ENCODE measurements around the gene ARMC2.

ARMC2 gene

DNA sequence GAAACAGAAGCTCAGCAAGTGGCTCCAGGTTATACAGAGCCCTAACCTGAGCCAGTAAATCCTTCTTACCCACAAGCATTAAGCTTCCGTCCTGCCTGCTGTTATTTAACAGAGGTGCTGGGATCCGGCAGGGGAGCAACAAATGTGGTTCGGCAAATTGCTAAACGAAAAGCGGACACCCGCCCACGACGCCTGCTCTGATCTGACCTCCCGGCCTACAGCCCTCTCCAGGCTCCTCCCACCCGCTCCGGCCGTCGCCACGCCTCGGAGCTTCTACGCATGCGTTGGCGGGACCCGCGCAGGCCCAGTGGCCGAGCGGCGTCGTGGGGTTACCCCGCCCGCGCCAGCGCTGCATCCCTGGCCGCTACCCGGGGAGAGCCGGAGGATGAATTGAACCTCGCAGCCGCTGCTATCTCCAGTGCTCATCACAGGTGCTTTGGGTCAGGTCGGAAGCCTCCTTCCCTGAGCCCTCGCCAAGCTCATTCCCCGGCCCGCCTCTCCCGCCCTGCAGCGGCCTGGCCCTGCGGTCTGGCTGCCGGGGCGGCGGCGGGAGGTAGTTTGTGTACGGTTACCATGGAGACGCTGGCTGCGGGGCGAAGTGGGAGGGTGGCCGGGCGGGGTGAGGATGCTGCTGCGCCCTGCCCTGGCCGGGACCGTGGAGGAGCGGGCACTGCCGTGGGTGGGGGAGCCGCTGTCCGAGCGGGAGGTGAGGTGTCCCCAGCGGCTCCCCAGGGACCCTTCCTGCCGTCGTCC lies at the start of gene ARMC2:
ARMC2 (plus strand) TSS at position 307 of the 753 bp plus-strand sequence. CDS start 5,846 bp downstream, outside the sequence.
- H3K27ac Mint-ChIP-seq, result peak within 1 kb of the TSS; percentile 84
- peaks cover 52% of the 10 kb centered on the region for H3K4me1 Mint-ChIP-seq (ENCODE audit: low read depth)
- peak within 1 kb of the TSS; percentile 85 for H3K4me3 Mint-ChIP-seq
- intact Hi-C loops (cut with micrococcal nuclease), result loop anchor here (1.0 kb wide), 1 partner anchor 11 kb away; no protein-coding TSS in a partner anchor
- peaks cover 8% of the 10 kb centered on the region for H3K27me3 Mint-ChIP-seq
- H3K36me3 Mint-ChIP-seq (ENCODE audit: low read depth), result peaks cover 4% of the 10 kb centered on the region
- H3K9me3 Mint-ChIP-seq, result no peaks in the 10 kb centered on the region

DNA sequence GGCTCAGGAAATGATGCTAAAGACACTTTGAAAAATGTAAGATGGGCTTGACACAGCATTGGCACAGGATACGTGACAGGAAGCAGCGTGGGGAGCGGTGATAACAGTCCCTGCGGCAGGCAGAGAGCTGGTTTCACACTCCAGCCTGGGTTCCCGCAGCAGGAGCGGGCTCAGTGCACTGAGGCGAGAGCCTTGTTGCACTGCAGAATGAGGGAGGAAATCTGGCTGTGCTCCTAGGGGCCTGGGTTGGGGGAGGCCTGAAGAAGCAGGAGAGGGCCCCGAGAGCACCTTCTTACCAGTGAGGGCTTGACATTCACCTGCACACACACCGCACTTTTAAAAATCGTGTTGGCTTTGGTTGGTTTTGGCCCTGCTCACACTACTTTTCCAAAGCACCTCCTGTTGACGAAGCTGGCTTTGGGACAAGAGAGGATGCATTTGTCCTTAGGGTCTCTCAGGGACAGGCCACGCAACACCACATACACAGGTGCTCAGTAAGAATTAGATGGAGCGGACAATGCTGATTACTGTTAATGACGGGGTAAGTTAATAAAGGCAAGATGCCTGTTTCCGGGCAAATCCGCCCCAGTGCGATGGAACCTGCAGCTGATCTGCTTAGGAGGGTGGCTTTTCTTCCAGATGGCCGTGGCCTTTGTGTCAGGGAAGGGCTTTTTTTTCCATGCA lies 49.4 kb upstream of the ARMC2 start:
- peak overlapping the region; percentile 28 for H3K4me3 Mint-ChIP-seq
- H3K9me3 Mint-ChIP-seq, result no peaks in the 10 kb centered on the region
- H3K36me3 Mint-ChIP-seq (ENCODE audit: low read depth), result no peaks in the 10 kb centered on the region
- intact Hi-C loops (cut with micrococcal nuclease), result no loop called here
- peaks cover 32% of the 10 kb centered on the region for H3K4me1 Mint-ChIP-seq (ENCODE audit: low read depth)
- no peak overlapping the region for H3K27ac Mint-ChIP-seq
- peaks cover 20% of the 10 kb centered on the region for H3K27me3 Mint-ChIP-seq

DNA sequence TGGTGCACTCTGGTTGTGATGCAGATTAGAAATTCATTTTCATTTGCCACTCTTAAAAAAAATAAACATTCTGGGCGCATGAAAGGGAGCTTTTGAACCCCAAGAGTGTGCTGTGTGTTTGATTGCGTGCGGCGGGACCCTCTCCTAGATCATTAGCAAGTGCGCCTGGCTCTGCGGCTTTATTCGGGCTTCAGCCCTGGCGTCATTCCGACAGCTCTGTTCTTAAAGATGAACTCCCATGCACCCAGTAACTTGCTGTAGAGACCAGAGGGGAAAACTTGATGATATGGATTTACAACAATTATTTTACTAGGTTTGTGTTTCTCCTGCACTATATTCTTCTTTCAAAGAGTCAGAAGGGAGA lies 48.9 kb upstream of the ARMC2 start:
- Mint-ChIP-seq H3K4me3 (no peak overlapping the region), H3K27me3 (peaks cover 20% of the 10 kb centered on the region), H3K36me3 (ENCODE audit: low read depth) (no peaks in the 10 kb centered on the region), H3K9me3 (no peaks in the 10 kb centered on the region), H3K27ac (no peak overlapping the region), H3K4me1 (ENCODE audit: low read depth) (peaks cover 32% of the 10 kb centered on the region)
- intact Hi-C loops (cut with micrococcal nuclease), result no loop called here

GRCh38 chr6:108799791-108800190 lies 48.4 kb upstream of the ARMC2 start:
- Mint-ChIP-seq H3K27ac (no peak overlapping the region), H3K27me3 (peaks cover 21% of the 10 kb centered on the region), H3K4me1 (ENCODE audit: low read depth) (peaks cover 32% of the 10 kb centered on the region), H3K4me3 (no peak overlapping the region), H3K9me3 (no peaks in the 10 kb centered on the region), H3K36me3 (ENCODE audit: low read depth) (no peaks in the 10 kb centered on the region)
- intact Hi-C loops (cut with micrococcal nuclease), result no loop called here

DNA sequence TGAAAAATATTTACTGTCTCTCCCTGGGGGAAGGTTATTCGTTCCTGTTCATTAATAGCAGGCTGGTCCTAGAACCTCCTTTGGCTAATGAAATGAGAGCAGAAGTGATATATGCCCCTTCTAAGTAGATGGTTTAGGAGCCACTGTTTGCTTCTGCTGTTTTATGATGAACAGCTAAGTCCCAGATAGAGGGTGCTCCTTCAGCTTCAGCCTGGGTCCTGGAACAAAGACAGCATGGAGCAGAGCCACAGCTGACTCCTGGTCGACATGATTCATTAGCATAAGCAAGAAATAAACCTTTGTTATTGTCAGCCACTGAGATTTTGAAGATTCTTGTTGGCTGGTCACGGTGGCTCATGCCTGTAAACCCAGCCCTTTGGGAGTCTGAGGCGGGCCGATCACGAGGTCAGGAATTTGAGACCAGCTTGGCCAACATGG lies 47.8 kb upstream of the ARMC2 start:
- Mint-ChIP-seq H3K27ac (no peak overlapping the region), H3K27me3 (peaks cover 23% of the 10 kb centered on the region), H3K4me1 (ENCODE audit: low read depth) (peaks cover 32% of the 10 kb centered on the region), H3K36me3 (ENCODE audit: low read depth) (no peaks in the 10 kb centered on the region), H3K4me3 (no peak overlapping the region), H3K9me3 (no peaks in the 10 kb centered on the region)
- intact Hi-C loops (cut with micrococcal nuclease), result no loop called here

DNA sequence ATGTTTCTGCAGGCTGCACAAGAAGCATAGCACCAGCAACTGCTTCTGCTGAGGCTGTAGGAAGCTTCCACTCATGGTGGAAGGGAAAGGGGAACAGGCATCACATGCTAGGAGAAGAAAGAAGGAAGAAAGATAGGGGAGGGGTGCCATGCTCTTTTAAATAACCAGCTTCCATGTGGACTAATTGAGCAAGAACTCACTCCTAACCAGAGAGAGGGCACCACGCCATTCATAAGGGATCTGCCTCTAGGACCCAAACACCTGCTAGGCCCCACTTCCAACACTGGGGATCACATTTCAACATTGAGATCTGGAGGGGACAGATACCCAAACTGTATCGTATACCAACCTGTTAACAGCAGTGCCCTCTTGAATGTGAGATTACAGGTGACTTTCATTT lies 46.9 kb upstream of the ARMC2 start:
- peaks cover 23% of the 10 kb centered on the region for H3K27me3 Mint-ChIP-seq
- no peaks in the 10 kb centered on the region for H3K9me3 Mint-ChIP-seq
- intact Hi-C loops (cut with micrococcal nuclease), result no loop called here
- no peaks in the 10 kb centered on the region for H3K36me3 Mint-ChIP-seq (ENCODE audit: low read depth)
- peaks cover 27% of the 10 kb centered on the region for H3K4me1 Mint-ChIP-seq (ENCODE audit: low read depth)
- no peak overlapping the region for H3K4me3 Mint-ChIP-seq
- H3K27ac Mint-ChIP-seq, result no peak overlapping the region

DNA sequence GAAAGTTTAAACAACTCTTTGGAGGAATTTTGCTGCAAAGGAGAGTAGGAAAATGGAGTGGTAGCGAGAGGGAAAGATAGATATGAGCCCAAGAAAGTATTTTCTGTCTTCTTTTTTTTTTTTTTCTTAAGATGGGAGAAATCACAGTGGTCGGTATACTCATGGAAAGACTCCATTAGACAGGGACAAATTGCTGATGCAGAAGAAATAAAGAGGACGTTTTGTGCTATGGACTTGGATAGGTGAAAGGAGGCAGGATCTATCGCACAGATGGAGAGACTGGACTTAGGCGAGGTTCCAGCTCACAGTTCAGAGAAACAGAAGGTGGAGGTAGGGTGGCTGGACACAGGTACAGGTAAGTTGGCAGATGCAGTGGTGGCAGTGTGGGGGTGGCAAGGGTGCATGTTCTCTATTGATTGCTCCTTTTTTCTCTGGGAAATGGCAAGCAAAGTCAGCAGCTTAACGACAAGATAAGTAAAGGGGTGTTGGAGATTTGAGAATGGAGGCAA lies 44.2 kb upstream of the ARMC2 start:
- Mint-ChIP-seq H3K27me3 (peaks cover 9% of the 10 kb centered on the region), H3K9me3 (no peaks in the 10 kb centered on the region), H3K36me3 (ENCODE audit: low read depth) (no peaks in the 10 kb centered on the region), H3K4me1 (ENCODE audit: low read depth) (peaks cover 13% of the 10 kb centered on the region), H3K4me3 (no peak overlapping the region), H3K27ac (no peak overlapping the region)
- intact Hi-C loops (cut with micrococcal nuclease), result no loop called here

- intact Hi-C loops (cut with micrococcal nuclease), result no loop called here
- Mint-ChIP-seq H3K4me3 (no peak overlapping the region), H3K27ac (no peak overlapping the region), H3K27me3 (peaks cover 4% of the 10 kb centered on the region), H3K4me1 (ENCODE audit: low read depth) (peaks cover 12% of the 10 kb centered on the region), H3K36me3 (ENCODE audit: low read depth) (no peaks in the 10 kb centered on the region), H3K9me3 (no peaks in the 10 kb centered on the region)
Measured at GRCh38 chr6:108804956-108805355, 43.3 kb upstream of the ARMC2 start.

DNA sequence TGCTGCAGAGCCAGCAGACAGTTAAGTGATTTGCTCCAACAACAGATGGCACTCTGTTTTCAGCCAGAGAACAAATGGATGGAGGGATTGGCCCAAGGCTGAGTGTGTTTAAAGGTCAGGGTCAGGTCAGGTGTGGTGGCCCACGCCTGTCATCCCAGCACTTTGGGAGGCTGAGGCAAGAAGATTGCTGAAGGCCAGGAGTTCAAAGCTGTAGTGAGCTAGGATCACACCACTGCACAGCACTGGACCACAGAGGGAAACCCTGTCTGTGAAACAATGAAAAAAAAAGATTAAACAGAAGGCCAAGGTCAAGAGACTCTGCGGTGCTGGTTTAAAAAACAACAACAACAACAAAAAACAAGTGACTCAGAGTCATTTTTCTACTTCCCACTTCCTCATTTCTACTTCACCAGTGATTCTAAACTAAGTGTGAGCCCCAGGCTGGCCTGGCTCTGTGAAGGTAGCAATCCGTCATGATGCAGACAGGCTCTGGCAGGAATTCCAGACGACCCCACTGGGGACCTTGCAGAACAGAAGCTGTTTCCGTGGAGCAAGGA lies 42.5 kb upstream of the ARMC2 start:
- Mint-ChIP-seq H3K27me3 (peaks cover 4% of the 10 kb centered on the region), H3K4me1 (ENCODE audit: low read depth) (peaks cover 12% of the 10 kb centered on the region), H3K27ac (peak overlapping the region; percentile 29), H3K4me3 (no peak overlapping the region), H3K9me3 (no peaks in the 10 kb centered on the region), H3K36me3 (ENCODE audit: low read depth) (no peaks in the 10 kb centered on the region)
- intact Hi-C loops (cut with micrococcal nuclease), result no loop called here

- intact Hi-C loops (cut with micrococcal nuclease), result no loop called here
- Mint-ChIP-seq H3K36me3 (ENCODE audit: low read depth) (no peaks in the 10 kb centered on the region), H3K9me3 (no peaks in the 10 kb centered on the region), H3K27me3 (peaks cover 4% of the 10 kb centered on the region), H3K27ac (peak overlapping the region; percentile 29), H3K4me1 (ENCODE audit: low read depth) (peaks cover 9% of the 10 kb centered on the region), H3K4me3 (no peak overlapping the region)
Measured at GRCh38 chr6:108806171-108806570, 42.1 kb upstream of the ARMC2 start.

- Mint-ChIP-seq H3K9me3 (no peaks in the 10 kb centered on the region), H3K4me3 (no peak overlapping the region), H3K27me3 (peaks cover 4% of the 10 kb centered on the region), H3K36me3 (ENCODE audit: low read depth) (no peaks in the 10 kb centered on the region), H3K27ac (no peak overlapping the region), H3K4me1 (ENCODE audit: low read depth) (peaks cover 4% of the 10 kb centered on the region)
- intact Hi-C loops (cut with micrococcal nuclease), result no loop called here
Measured at GRCh38 chr6:108806665-108807064, 41.6 kb upstream of the ARMC2 start.

DNA sequence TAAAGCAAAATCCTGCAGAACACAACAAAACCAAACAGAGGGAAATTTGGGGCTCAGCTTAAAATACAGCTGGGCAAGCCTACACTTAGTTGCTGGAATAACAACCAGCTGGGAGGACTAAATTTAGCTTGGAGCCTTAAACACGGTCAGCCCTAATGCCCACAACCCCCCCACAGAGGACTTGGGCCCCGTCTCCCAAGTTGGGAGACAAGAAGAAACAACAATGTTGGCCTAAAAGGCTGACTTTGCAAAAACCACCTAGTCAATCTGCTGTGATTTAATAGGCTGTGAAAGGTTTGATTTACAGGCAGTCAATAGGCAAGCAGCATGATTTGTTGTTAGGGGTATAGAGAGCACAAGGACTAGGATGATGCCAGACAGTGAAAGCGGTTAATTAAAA lies 40.3 kb upstream of the ARMC2 start:
- Mint-ChIP-seq H3K27me3 (peaks cover 4% of the 10 kb centered on the region), H3K4me3 (no peak overlapping the region), H3K36me3 (ENCODE audit: low read depth) (no peaks in the 10 kb centered on the region), H3K9me3 (no peaks in the 10 kb centered on the region), H3K27ac (no peak overlapping the region), H3K4me1 (ENCODE audit: low read depth) (no peaks in the 10 kb centered on the region)
- intact Hi-C loops (cut with micrococcal nuclease), result no loop called here

- intact Hi-C loops (cut with micrococcal nuclease), result no loop called here
- H3K36me3 Mint-ChIP-seq (ENCODE audit: low read depth), result no peaks in the 10 kb centered on the region
- H3K27ac Mint-ChIP-seq, result no peak overlapping the region
- H3K4me3 Mint-ChIP-seq, result no peak overlapping the region
- H3K9me3 Mint-ChIP-seq, result no peaks in the 10 kb centered on the region
- no peaks in the 10 kb centered on the region for H3K4me1 Mint-ChIP-seq (ENCODE audit: low read depth)
- H3K27me3 Mint-ChIP-seq, result peaks cover 4% of the 10 kb centered on the region
Measured at GRCh38 chr6:108809211-108809610, 39.0 kb upstream of the ARMC2 start.

DNA sequence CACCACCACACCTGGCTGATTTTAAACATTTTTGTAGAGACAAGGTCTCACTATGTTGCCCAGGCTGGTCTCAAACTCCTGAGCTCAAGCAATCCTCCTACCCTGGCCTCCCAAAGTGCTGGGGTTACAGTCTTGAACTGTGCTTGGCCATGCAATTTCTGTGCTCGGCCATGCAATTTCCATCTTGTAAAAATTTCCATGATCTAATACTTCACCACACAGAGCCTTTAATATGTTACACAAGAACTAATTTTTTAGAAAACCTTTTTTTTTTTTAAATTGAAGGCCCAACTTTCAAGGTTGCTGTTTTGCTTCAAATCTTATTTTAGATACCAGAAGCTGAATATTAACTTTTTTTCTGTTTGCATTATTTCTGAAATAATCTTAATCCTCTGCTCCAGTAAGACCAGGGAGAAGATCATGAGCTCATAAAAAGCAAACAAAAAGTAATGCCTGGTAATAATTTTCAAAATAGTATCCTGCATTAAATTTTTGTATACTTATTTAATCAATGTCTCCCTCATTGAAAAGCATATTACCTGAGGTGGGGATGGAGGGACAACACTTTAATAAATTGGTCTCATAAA lies 38.1 kb upstream of the ARMC2 start:
- Mint-ChIP-seq H3K4me1 (ENCODE audit: low read depth) (no peaks in the 10 kb centered on the region), H3K4me3 (no peak overlapping the region)

More for the DNA sequence above, 38.1 kb upstream of the ARMC2 start:
- H3K27ac Mint-ChIP-seq, result no peak overlapping the region
- H3K9me3 Mint-ChIP-seq, result no peaks in the 10 kb centered on the region
- intact Hi-C loops (cut with micrococcal nuclease), result no loop called here
- H3K27me3 Mint-ChIP-seq, result peaks cover under 1% of the 10 kb centered on the region
- no peaks in the 10 kb centered on the region for H3K36me3 Mint-ChIP-seq (ENCODE audit: low read depth)

Data from dendritic cell treated with granulocyte-macrophage colony-stimulating factor and Interleukin-4, amounts not matched to agents 40 ng/mL and 50 ng/mL, for 4 days (primary cell).